ENCODE data around the gene RP9. TPM values are rescaled to one million over a fixed set of nuclear protein-coding genes. Genes with fewer than 3 reads are reported as not detected.

RP9 gene
- total and polyA plus RNA-seq, 2 donors (not counting 1 experiment from before 2014, with no cell fraction given) = 19.2 to 23.4 TPM

GRCh38 chr7:33079763-33080690 is 29.2 kb downstream of the RP9 start:
- Histone ChIP-seq H3K4me3 (replicated peaks in 1 of 4; ENCODE audit: control extremely low read depth in 1 of 4, insufficient read depth in 1 of 4, low read depth in 3 of 4, low read length in 4 of 4) (no peak overlapping the region), H3K27ac (ENCODE audit: insufficient read depth, low read length) (no peak overlapping the region), H3K79me2 (ENCODE audit: control insufficient read depth, insufficient read depth, low read length) (no peaks in the 10 kb centered on the region), H3K9me3 (ENCODE audit: control insufficient read depth, insufficient read depth, low read depth, low read length) (no peaks in the 10 kb centered on the region), H2AFZ (ENCODE audit: low read length) (no peak overlapping the region), H3K27me3 (ENCODE audit: control insufficient read depth, insufficient read depth, low read length) (no peaks in the 10 kb centered on the region), H3K36me3 (ENCODE audit: control insufficient read depth, insufficient read depth, low read length) (no peaks in the 10 kb centered on the region), H3K4me2 (ENCODE audit: extremely low read depth, insufficient read depth, low read length) (no peak overlapping the region), H3K4me1 (ENCODE audit: control insufficient read depth, extremely low read depth, insufficient read depth, low read length) (no peaks in the 10 kb centered on the region), H3K9ac (ENCODE audit: insufficient read depth, low read length) (no peak overlapping the region), H4K20me1 (ENCODE audit: control insufficient read depth, extremely low read depth, insufficient read depth, low read length) (no peaks in the 10 kb centered on the region)
- DNase-seq (ENCODE audit: low read depth in 2 of 2) = no peak
- no peak for TF ChIP-seq CTCF (conservative IDR thresholded peaks at IDR 0.05 in 1 of 2, IDR thresholded peaks at IDR 0.05 in 1 of 2; ENCODE audit: low read depth in 1 of 2, low read length in 2 of 2)
- no peak for TF ChIP-seq EZH2 (IDR thresholded peaks at IDR 0.05; ENCODE audit: low read length, missing control alignments)

GRCh38 chr7:33079096-33079495 is 30.1 kb downstream of the RP9 start:
- H4K20me1 ChIP-seq (ENCODE audit: control insufficient read depth, extremely low read depth, insufficient read depth, low read length) = no peaks in the 10 kb centered on the region
- no peak overlapping the region for H3K27ac ChIP-seq (ENCODE audit: insufficient read depth, low read length)
- H3K4me1 ChIP-seq (ENCODE audit: control insufficient read depth, extremely low read depth, insufficient read depth, low read length) = no peaks in the 10 kb centered on the region
- H3K4me2 ChIP-seq (ENCODE audit: extremely low read depth, insufficient read depth, low read length) = no peak overlapping the region
- no peaks in the 10 kb centered on the region for H3K79me2 ChIP-seq (ENCODE audit: control insufficient read depth, insufficient read depth, low read length)
- H3K9ac ChIP-seq (ENCODE audit: insufficient read depth, low read length) = no peak overlapping the region
- no peak for DNase-seq (ENCODE audit: low read depth in 2 of 2)
- no peaks in the 10 kb centered on the region for H3K36me3 ChIP-seq (ENCODE audit: control insufficient read depth, insufficient read depth, low read length)
- no peak overlapping the region for H3K4me3 ChIP-seq (replicated peaks in 1 of 4; ENCODE audit: control extremely low read depth in 1 of 4, insufficient read depth in 1 of 4, low read depth in 3 of 4, low read length in 4 of 4)
- no peaks in the 10 kb centered on the region for H3K27me3 ChIP-seq (ENCODE audit: control insufficient read depth, insufficient read depth, low read length)
- H3K9me3 ChIP-seq (ENCODE audit: control insufficient read depth, insufficient read depth, low read depth, low read length) = no peaks in the 10 kb centered on the region
- H2AFZ ChIP-seq (ENCODE audit: low read length) = no peak overlapping the region
- no peak for TF ChIP-seq CTCF (conservative IDR thresholded peaks at IDR 0.05 in 1 of 2, IDR thresholded peaks at IDR 0.05 in 1 of 2; ENCODE audit: low read depth in 1 of 2, low read length in 2 of 2)
- TF ChIP-seq EZH2 (IDR thresholded peaks at IDR 0.05; ENCODE audit: low read length, missing control alignments) = no peak

GRCh38 chr7:33076737-33077136 is 32.5 kb downstream of the RP9 start:
- Histone ChIP-seq H3K27me3 (ENCODE audit: control insufficient read depth, insufficient read depth, low read length) (no peaks in the 10 kb centered on the region), H3K4me3 (replicated peaks in 1 of 4; ENCODE audit: control extremely low read depth in 1 of 4, insufficient read depth in 1 of 4, low read depth in 3 of 4, low read length in 4 of 4) (no peak overlapping the region), H3K27ac (ENCODE audit: insufficient read depth, low read length) (no peak overlapping the region), H2AFZ (ENCODE audit: low read length) (no peak overlapping the region), H3K9ac (ENCODE audit: insufficient read depth, low read length) (no peak overlapping the region), H3K9me3 (ENCODE audit: control insufficient read depth, insufficient read depth, low read depth, low read length) (no peaks in the 10 kb centered on the region), H4K20me1 (ENCODE audit: control insufficient read depth, extremely low read depth, insufficient read depth, low read length) (no peaks in the 10 kb centered on the region), H3K4me2 (ENCODE audit: extremely low read depth, insufficient read depth, low read length) (no peak overlapping the region), H3K79me2 (ENCODE audit: control insufficient read depth, insufficient read depth, low read length) (no peaks in the 10 kb centered on the region), H3K36me3 (ENCODE audit: control insufficient read depth, insufficient read depth, low read length) (no peaks in the 10 kb centered on the region), H3K4me1 (ENCODE audit: control insufficient read depth, extremely low read depth, insufficient read depth, low read length) (no peaks in the 10 kb centered on the region)
- TF ChIP-seq CTCF (conservative IDR thresholded peaks at IDR 0.05 in 1 of 2, IDR thresholded peaks at IDR 0.05 in 1 of 2; ENCODE audit: low read depth in 1 of 2, low read length in 2 of 2) = no peak
- no peak for TF ChIP-seq EZH2 (IDR thresholded peaks at IDR 0.05; ENCODE audit: low read length, missing control alignments)
- peak in 1 of 2 donors; percentile 67 for DNase-seq (ENCODE audit: low read depth in 2 of 2)

Data from fibroblast of lung (primary cell).